Measurements from ENCODE around the gene KCNIP1.

The KCNIP1 gene

DNA sequence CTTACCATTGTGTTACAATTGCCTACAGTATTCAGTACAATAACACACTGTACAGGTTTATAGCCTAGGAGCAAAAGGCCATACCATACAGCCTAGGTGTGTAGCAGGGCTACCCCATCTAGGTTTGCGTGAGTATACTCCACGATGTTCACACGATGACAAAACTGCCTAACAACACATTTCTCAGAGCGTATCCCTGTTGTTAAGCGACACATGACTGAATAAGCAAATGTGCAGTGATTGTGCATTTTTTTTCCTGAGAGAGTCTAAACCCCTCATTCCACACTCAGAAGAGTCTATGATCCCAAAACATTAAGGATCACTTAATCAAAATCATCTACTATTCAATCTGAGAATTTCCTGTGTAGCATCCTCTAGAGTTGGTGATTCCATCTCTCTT, 211.3 kb downstream of the KCNIP1 start:
- DNase-seq (ENCODE audit: low read depth in 2 of 2) = no peak

DNA sequence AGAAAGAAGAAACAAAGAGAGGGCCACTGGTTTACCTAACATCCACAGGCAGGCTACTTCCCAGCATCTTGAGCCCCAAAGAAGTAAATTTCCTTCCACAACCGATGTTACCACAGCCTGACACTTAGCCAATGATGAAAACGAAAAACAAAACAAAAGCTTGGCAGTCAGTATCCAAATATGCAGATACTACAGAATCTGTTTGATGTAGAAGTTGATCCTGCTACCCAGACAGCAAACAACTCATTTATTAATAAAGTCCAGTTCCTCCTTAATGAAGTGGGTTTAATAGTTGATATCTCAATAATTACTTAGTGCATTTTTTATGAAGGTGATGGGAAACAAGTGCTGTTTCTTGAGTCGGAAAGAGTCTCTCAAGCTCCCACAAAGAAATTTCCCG, 212.6 kb downstream of the KCNIP1 start:
- no peak for DNase-seq (ENCODE audit: low read depth in 2 of 2)

- no peak for DNase-seq (ENCODE audit: low read depth in 2 of 2)
Measured at GRCh38 chr5:170719551-170719950, 215.7 kb downstream of the KCNIP1 start.

DNA sequence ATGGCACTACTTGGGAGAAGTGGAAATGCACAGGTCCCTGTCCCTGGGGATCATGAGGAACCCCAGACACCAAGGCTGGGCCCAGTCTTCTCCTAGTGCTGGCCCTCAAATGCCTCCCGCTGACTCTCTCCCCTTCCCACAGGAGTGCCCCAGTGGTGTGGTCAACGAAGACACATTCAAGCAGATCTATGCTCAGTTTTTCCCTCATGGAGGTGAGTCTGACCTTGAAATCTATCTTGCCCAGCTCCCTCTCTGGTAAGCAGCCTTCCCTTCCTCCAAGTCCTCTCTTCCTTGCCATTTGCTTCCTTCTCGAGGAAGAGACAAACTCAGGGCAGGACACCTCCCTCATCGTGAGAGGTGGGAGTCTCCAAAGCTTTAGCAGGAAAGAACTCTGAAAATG, 216.4 kb downstream of the KCNIP1 start:
- DNase-seq (ENCODE audit: low read depth in 2 of 2) = no peak

DNA sequence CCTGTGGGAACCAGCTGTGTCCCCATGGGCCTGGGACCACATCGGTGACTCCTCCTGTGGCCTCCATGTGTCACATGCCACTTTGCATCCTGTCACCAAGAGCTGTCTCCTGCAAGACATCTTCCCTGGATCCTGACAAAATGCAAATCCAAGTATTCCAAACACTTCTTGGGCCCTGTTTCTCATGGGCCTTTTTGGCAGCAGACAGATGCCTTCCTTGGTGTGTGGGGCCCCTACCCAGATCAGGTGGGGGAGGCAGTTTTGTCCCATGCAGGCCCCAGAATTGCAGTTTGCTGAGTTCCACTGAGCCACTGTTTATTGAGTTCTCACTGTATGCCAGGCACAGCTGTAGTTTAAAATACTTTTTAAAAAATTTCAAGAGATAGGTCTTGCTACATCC, 217.2 kb downstream of the KCNIP1 start:
- DNase-seq (ENCODE audit: low read depth in 2 of 2) = no peak

DNA sequence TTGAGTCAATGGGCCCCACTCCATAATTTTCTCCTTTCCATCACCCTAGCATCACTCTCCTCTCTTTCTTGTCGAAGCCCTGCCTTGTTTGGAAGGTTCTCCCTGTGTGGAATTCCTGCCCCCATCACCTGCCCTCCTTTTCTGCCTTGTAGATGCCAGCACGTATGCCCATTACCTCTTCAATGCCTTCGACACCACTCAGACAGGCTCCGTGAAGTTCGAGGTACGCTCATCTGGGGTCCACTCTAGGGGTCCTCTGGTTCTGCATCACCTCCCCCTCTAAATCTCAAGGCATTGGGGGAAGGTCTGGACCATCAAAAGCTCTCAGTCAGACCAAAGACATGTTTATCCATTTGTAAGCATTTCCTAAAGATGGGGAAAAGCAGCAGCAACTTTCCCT, 217.9 kb downstream of the KCNIP1 start:
- no peak for DNase-seq (ENCODE audit: low read depth in 2 of 2)

DNA sequence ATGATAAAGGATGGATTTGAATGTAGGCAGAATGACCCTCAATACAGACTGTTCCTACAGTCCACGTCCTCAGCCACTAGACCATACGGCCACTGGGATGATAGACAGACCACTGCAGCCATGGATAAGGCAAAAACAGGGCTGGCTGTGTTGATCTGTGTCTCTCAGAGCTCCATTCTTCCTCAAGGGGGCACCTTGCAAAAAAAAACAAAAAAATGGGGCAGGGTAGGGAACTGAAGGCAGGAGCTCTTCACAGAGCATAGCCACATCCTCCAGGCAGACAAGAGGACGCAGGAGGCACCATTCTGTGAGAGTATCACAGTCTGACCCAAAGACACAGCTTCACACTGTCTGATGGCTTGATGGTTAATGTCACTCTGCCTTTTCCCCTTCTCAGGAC, 218.5 kb downstream of the KCNIP1 start:
- no peak for DNase-seq (ENCODE audit: low read depth in 2 of 2)

- no peak for DNase-seq (ENCODE audit: low read depth in 2 of 2)
Measured at GRCh38 chr5:170731052-170731451, 227.2 kb downstream of the KCNIP1 start.

GRCh38 chr5:170732685-170733084, 228.9 kb downstream of the KCNIP1 start:
- DNase-seq (ENCODE audit: low read depth in 2 of 2) = no peak

DNA sequence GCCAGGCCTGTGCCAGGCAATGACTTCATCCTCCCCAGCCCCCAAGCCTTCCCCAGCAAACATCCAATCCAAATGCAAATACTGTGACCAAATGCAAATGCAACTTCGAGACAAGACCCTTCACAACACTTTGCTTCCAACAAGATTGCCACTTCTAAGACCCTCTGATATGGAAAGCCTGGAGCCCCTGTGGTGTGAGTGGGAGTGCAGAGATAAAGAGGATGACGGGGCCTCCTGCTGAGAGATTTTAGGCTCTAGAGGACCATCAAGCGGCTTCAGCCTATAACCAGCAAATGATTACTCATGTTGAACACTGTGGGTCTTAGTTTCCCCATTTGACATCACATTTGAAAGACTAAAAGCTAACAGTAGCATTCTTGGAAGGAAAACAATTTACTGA, 233.1 kb downstream of the KCNIP1 start:
- no peak for DNase-seq (ENCODE audit: low read depth in 2 of 2)

DNA sequence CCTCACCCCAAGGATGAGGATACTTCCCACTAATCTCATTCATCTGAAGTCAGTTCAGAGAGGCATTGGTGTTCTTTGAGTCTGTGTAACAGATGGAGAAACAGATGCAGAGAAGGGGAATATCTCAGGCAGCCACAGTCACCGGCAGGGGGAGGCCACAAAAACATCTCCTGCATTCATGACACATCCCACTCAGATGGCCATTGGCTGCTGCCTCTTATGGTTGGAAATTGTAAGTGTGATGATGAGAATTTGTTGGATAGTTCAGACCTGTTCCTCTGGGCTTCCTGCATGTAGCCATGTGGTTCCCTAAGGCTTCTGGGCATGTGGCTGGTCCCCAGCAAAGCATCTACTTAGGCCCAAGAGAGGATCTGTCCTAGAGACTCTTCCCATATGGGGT, 233.8 kb downstream of the KCNIP1 start:
- DNase-seq (ENCODE audit: low read depth in 2 of 2) = no peak

GRCh38 chr5:170738840-170739239, 235.0 kb downstream of the KCNIP1 start:
- no peak for DNase-seq (ENCODE audit: low read depth in 2 of 2)

DNA sequence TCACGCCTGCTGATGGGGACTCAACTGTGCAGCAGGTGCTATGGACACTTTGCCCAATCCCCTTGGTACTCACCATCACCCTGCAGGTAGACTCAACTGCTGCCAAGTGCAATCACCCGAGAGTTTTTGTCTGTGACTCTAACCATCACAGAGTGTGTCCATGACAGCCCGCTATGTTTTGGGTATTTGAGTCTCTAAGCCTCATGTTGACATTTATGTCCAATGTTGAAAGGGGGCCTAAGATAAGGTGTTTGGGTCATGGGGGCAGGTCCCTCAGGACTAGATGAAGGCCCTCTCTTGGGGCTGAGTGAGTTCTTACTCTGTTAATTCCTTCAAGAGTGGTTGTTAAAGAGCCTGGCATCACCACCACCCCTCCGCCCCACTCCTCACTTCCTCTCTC, 235.6 kb downstream of the KCNIP1 start:
- DNase-seq (ENCODE audit: low read depth in 2 of 2) = no peak

- no peak for DNase-seq (ENCODE audit: low read depth in 2 of 2)
Measured at GRCh38 chr5:170740551-170741205, 236.9 kb downstream of the KCNIP1 start.

DNA sequence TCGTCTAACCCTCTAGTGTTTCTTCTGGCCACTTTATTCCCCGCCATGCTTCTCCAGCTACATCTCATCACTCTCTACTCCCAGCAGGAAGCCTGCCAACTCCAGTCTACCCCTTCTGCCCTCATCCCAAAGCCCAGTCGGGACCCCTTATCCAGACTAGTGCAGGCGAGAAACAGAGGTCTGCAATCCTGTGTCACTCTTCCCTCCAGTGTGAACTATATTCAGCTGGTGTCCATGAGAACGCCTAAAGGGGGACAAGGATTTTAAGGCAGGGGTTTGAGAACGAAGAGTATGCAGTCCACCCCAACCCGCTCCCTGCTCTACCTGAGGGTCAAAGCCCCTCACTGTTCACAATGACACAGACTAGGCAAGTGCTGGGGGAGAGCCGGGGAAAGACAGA, 238.0 kb downstream of the KCNIP1 start:
- DNase-seq (ENCODE audit: low read depth in 2 of 2) = no peak

GRCh38 chr5:170743876-170744212, 240.0 kb downstream of the KCNIP1 start:
- DNase-seq (ENCODE audit: low read depth in 2 of 2) = no peak

- no peak for DNase-seq (ENCODE audit: low read depth in 2 of 2)
Measured at GRCh38 chr5:170745481-170746071, 241.8 kb downstream of the KCNIP1 start.

- DNase-seq (ENCODE audit: low read depth in 2 of 2) = no peak
Measured at GRCh38 chr5:170746075-170746960, 242.5 kb downstream of the KCNIP1 start.

DNA sequence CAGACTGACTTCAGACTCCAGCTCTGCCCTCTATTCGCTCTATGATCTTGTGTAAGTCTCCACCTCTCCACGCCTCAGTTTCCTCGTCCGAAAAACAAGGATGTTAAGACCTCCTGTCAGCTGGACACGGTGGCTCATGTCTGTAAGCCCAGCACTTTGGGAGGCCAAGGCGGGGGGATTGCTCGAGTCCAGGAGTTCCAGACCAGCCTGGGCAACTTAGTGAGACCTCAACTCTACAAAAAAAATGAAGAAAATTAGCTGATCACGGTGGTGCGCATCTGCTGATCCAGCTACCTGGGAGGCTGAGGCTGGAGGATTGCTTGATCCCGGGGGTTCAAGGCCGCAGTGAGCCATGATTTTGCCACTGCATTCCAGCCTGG, 243.1 kb downstream of the KCNIP1 start:
- DNase-seq (ENCODE audit: low read depth in 2 of 2) = no peak

GRCh38 chr5:170747357-170747756, 243.5 kb downstream of the KCNIP1 start:
- no peak for DNase-seq (ENCODE audit: low read depth in 2 of 2)

DNA sequence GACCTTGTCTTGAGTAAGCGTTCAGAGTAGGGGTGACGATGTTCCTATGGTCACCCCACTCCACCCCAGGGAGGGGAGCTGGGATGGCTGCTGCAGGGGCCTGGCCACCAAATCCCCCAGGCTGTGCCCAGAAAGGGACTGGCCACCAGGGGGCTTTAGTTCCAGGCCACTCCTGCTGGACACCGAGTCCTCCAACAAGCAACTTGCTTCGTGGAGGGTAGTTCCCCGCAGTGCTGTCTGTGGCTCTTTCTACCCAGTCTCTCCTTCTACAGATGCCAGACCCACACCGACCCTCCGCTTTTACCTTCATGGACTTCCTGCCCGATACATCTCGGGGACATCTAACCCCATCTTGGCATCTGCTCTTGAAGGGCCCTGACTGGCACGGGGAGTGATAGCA, 244.0 kb downstream of the KCNIP1 start:
- no peak for DNase-seq (ENCODE audit: low read depth in 2 of 2)

DNA sequence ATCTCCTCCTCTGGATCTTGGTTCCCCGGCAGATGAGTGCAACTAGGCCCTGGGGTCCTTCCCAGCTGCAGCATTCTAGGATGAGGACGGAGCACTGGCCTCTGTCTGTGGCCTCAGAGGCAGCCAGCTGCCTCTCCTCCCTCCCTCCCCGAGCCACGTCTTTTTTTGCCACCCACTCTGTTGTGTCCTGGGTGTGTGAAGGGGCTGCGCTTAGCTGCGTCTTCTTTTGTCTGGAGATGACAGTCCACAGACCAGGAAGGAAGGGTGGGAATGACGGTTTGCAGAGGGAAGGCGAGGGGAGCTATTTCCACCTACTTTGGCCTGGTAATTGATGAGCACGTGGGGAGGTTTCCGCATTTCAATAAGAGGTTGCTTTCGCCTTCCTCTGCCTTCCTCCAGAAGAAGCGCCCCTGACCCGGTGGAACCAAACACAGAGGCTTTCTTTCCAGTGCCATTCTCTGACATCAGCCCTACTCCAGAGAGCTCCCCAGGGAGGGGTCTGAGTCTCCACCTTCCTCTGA, 245.2 kb downstream of the KCNIP1 start:
- no peak for DNase-seq (ENCODE audit: low read depth in 2 of 2)

DNA sequence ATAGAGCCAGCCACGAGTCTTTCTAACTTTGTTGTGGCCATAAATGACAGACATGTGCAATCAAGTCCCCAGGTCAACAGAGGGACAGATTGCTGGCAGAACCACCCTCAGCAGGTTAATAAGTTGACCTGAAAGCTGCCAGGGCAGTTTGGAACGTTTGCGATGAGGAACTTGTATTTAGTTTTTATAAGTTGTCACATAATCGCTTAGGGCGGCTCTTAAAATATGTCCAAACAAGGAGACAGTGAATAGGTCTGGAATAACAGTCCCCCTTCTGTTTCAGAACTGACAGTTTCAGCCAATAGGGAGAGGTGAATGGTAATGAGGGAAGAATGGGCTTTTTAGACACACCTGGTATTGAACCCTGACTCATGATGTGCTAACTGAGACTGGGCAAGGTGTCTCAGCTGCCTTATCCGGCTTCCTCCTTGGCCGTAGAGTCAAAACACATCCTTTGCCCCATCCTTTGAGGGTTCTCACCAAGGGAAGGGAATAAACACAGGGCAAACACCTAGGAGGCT, 246.2 kb downstream of the KCNIP1 start:
- no peak for DNase-seq (ENCODE audit: low read depth in 2 of 2)

Measured in stimulated activated CD8-positive, alpha-beta memory T cell treated with anti-CD3 and anti-CD28 coated beads, Interleukin-2, amount 100 ng/mL, for 1 hour (primary cell).